ACC112 (cell line): Measurements from ENCODE around the gene SORCS1.

Source experiments
- H2AFZ ChIP-seq: fragments of 200-600 bp; sonication (generic); one replicate; pipeline ENCODE4 v1.6.0; 2017; ENCODE audit warnings: antibody characterized with exemption, low read length; ENCODE audit not compliant: unreplicated experiment
- H3K27ac ChIP-seq: fragments of 200-600 bp; sonication (generic); 2 replicates; pipeline ENCODE4 v1.5.1; 2014; ENCODE audit warnings: low read depth, mild to moderate bottlenecking, antibody characterized with exemption, low read length, moderate library complexity
- H3K27me3 ChIP-seq: fragments of 200-600 bp; sonication (generic); 2 replicates; pipeline ENCODE4 v1.6.1; 2014; ENCODE audit warnings: mild to moderate bottlenecking, antibody characterized with exemption, low read length, moderate library complexity, mixed read lengths; ENCODE audit not compliant: insufficient read depth
- H3K36me3 ChIP-seq: fragments of 200-600 bp; sonication (generic); 2 replicates; pipeline ENCODE4 v1.6.1; 2016; ENCODE audit warnings: mild to moderate bottlenecking, antibody characterized with exemption, low read length, moderate library complexity, mixed read lengths; ENCODE audit not compliant: insufficient read depth
- H3K4me1 ChIP-seq: fragments of 200-600 bp; sonication (generic); one replicate; pipeline ENCODE4 v1.6.1; 2016; ENCODE audit warnings: low read length, mixed read lengths; ENCODE audit not compliant: insufficient read depth, unreplicated experiment, control insufficient read depth
- H3K4me3 ChIP-seq: fragments of 200-600 bp; sonication (generic); 2 replicates; pipeline ENCODE4 v1.5.1; 2014; ENCODE audit warnings: mild to moderate bottlenecking, low read depth, low read length
- H3K79me2 ChIP-seq: fragments of 200-600 bp; sonication (generic); one replicate; pipeline ENCODE4 v1.6.0; 2016; ENCODE audit warnings: low read length; ENCODE audit not compliant: control insufficient read depth, unreplicated experiment, insufficient read depth

Gene SORCS1

DNA sequence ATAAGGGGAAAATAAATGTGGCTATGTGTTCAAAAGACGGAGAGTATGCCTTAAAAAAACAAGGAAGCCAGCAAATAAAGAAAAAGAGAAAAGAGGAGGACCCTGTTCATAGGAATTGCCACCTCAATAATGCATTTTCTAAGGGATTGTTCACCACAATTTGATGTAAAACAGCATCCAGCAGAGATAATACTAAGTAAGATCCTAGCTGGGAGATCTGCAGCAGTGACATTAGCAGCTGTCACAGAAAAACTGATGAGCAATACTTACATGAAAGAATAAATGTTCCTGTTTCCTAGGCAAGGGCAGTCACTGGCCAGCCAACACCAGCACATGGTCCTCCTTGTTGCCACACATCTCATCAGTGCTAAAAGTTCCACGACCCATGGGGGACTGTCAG lies 391.5 kb downstream of the SORCS1 start:
- Histone ChIP-seq H3K79me2 (no peaks in the 10 kb centered on the region), H3K27me3 (no peaks in the 10 kb centered on the region), H3K4me1 (no peaks in the 10 kb centered on the region), H3K36me3 (no peaks in the 10 kb centered on the region), H2AFZ (no peak overlapping the region), H3K27ac (no peak overlapping the region), H3K4me3 (no peak overlapping the region)

DNA sequence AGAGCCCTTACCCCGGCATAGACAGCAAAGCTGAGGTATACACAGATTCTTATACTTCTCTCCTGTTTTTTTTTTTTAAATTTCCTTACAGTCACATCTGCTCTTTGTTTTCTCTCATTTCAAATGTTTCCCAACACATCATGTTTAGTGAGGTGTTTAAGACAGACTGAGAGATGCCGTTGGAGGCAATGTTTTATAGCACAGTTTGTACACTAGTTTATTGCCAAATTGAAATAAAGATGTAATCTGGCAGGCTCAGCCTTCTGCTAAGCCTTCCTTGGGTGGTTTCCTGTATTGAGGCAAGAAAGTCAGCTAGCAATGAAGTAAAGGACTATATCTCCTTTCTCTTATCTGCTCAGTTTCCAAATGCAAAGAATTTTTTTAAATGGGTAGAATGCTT lies 393.4 kb downstream of the SORCS1 start:
- no peaks in the 10 kb centered on the region for H3K27me3 ChIP-seq
- H3K36me3 ChIP-seq: no peaks in the 10 kb centered on the region
- H3K4me3 ChIP-seq: no peak overlapping the region
- H3K4me1 ChIP-seq: no peaks in the 10 kb centered on the region
- no peak overlapping the region for H2AFZ ChIP-seq
- no peaks in the 10 kb centered on the region for H3K79me2 ChIP-seq
- no peak overlapping the region for H3K27ac ChIP-seq

DNA sequence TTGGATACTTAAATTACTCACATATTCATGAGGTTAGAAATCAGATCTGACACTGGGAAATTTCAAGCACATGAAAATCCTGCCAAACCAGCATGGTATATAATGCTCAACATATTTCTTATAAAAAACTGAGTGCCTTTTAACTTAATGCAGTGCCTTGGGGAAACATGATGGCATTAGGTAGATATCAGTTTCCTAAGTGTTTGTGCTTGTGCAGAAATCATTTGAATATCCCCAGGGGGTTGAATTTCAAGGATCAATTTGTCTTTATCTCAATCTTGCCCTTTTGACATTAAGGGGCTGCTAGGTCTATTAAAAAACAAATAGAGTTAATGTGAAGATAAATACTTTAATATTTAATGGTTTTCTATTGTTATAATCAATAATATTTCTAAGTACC lies 396.3 kb downstream of the SORCS1 start:
- Histone ChIP-seq H3K27me3 (no peaks in the 10 kb centered on the region), H3K27ac (no peak overlapping the region), H3K4me3 (no peak overlapping the region), H2AFZ (no peak overlapping the region), H3K36me3 (no peaks in the 10 kb centered on the region), H3K4me1 (no peaks in the 10 kb centered on the region), H3K79me2 (no peaks in the 10 kb centered on the region)

DNA sequence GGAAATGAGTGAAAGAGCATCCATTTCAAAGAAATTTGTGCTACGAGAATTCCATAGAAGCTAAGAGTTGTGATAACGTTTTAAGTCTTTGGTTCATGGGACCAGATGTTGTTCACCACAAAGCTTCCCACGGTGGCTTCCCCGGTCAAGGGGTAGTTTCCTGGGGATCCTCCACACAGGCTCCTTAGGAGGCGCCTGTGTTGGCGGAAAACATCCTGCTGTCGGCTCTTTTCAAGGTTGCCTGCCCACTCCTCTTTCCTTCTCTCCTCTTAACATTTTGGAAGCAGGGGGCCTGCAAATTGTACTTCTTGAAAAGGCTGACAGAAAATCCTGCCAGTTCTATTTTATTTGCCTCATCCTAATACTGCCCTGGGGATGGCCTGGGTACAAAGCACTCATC lies 398.6 kb downstream of the SORCS1 start:
- Histone ChIP-seq H3K4me3 (no peak overlapping the region), H3K27me3 (no peaks in the 10 kb centered on the region), H3K4me1 (no peaks in the 10 kb centered on the region), H3K79me2 (no peaks in the 10 kb centered on the region), H3K27ac (no peak overlapping the region), H2AFZ (no peak overlapping the region), H3K36me3 (no peaks in the 10 kb centered on the region)

DNA sequence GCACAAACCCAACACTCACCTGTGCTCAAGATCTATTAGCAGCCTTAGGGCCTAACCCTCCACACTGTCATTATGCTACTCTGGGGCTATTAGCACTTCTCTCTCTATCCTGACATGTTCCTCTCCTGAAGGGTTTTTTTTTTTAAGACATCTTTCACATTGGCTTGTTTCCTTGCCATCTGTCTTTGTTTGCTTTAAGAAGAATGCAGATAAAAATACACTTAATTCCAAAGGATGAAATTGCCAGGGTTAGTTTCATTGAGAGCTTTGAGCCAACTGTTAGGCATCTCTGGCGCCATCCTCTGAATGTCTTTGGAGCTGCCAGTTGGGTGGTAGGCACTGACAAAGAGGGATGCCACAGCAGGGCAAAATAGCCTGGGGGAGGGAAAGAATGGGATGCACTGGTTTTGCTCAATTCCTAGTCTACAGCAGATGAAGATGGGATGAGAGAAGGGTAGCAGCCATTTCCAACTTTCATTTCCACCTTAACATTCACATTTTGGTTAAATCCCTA lies 399.2 kb downstream of the SORCS1 start:
- H3K27ac ChIP-seq: no peak overlapping the region
- no peaks in the 10 kb centered on the region for H3K4me1 ChIP-seq
- H3K79me2 ChIP-seq: no peaks in the 10 kb centered on the region
- H3K27me3 ChIP-seq: no peaks in the 10 kb centered on the region
- H3K36me3 ChIP-seq: no peaks in the 10 kb centered on the region
- H2AFZ ChIP-seq: no peak overlapping the region
- no peak overlapping the region for H3K4me3 ChIP-seq

DNA sequence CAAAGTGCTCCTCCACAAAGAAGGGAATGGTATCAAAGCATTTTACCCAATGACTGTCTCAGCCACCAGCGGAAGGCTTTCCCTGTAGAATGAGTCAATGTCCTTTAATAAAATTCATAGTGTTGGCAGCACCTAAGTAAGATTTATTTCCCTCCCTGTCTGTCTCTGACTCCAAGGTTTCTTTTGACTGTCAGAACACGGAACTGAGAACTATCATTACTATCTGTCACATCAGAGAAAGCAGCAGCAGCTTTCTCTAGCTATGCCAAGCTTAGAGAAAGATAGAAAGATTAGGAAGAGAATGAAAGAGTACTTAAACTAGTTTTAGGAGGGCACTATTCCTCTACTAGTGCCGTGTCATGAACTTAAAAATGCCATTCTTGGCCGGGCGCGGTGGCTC lies 400.1 kb downstream of the SORCS1 start:
- no peaks in the 10 kb centered on the region for H3K27me3 ChIP-seq

DNA sequence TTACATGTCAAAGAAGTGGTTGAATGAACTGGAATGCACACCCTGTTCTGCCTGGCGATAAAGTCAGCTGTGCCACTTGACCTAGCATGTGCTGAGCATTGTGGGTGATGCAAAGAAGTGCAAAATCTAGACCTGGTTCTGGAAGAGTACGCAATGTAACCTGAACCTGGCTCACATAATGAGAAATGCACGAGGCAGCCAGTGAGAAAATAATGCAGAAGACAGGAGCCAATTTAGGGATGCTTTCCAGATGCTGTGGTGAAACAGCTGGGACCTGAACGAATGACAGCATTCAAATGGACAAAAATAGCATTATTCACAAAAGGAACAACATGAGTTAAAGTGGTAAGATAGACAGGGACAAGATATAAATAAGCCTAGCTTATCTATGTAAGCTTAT lies 402.6 kb downstream of the SORCS1 start:
- Histone ChIP-seq H3K27me3 (no peaks in the 10 kb centered on the region), H3K36me3 (no peaks in the 10 kb centered on the region), H3K4me3 (no peak overlapping the region), H3K27ac (no peak overlapping the region), H3K79me2 (no peaks in the 10 kb centered on the region), H2AFZ (no peak overlapping the region), H3K4me1 (no peaks in the 10 kb centered on the region)

More for the DNA sequence above, 400.1 kb downstream of the SORCS1 start:
- Histone ChIP-seq H3K4me1 (no peaks in the 10 kb centered on the region), H3K27ac (no peak overlapping the region), H3K79me2 (no peaks in the 10 kb centered on the region), H2AFZ (no peak overlapping the region), H3K36me3 (no peaks in the 10 kb centered on the region), H3K4me3 (no peak overlapping the region)

DNA sequence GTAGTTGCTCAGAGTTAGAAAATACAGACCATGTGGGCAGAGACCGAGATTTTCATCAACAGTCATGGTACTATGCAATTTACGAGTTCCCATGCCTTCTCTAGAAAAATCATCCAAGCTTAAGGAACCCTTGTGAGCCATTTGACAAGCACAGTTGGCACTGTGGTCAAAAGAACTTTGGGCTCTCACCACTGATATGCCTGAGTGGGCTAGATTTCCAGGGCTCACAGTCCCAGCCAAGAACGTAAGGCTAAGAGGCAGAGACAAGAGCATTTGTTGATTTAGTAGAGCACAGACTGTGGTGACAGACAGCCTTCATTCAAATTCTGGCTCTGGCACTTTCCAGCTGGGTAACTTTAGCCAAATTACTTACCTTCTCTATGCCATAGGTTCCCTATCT lies 407.0 kb downstream of the SORCS1 start:
- Histone ChIP-seq H3K79me2 (no peaks in the 10 kb centered on the region), H3K4me3 (no peak overlapping the region), H3K27me3 (no peaks in the 10 kb centered on the region), H3K27ac (no peak overlapping the region), H2AFZ (no peak overlapping the region), H3K36me3 (no peaks in the 10 kb centered on the region), H3K4me1 (no peaks in the 10 kb centered on the region)

DNA sequence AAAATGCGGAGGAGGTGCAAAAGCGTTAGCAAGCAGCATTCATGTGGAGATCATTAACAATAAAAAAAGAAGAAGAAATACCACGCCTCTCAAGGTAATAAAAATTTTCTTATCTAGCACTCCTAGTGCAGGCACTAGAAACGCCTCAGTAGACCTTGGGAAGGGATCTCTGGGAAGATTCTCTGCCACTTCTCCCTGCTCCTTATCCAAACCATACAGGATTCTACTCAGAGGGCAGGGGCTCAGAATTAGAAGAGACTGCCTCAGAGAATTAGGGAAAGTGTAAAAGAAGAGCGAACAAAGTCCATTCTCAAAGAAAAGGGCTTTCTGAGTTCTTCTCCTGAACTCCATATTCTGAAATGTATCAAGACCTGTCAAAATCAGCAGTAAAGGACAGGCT lies 413.4 kb downstream of the SORCS1 start:
- H3K79me2 ChIP-seq: no peaks in the 10 kb centered on the region
- H3K27ac ChIP-seq: no peak overlapping the region
- H3K4me1 ChIP-seq: no peaks in the 10 kb centered on the region

DNA sequence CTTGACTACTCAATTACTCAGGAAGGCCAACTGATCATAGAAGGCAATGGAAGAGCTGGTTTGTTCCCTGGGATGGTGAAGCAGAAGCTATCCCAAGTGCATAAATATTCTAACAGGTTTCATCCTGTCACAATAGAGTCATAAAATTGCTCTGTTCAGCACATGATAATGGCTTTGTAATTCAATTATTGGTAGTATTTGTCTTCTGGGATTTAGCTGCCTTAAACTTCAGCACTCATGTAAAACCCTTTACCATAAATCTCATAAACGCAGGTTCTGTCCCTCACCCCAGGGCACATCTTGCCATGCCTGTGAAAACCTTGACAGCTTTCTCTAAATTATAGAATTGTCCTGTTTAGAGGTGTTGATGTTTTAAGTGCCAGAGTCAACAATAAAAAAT lies 417.6 kb downstream of the SORCS1 start:
- H2AFZ ChIP-seq: no peak overlapping the region

More for the DNA sequence above, 413.4 kb downstream of the SORCS1 start:
- no peaks in the 10 kb centered on the region for H3K36me3 ChIP-seq
- no peak overlapping the region for H2AFZ ChIP-seq
- H3K27me3 ChIP-seq: no peaks in the 10 kb centered on the region
- no peak overlapping the region for H3K4me3 ChIP-seq

DNA sequence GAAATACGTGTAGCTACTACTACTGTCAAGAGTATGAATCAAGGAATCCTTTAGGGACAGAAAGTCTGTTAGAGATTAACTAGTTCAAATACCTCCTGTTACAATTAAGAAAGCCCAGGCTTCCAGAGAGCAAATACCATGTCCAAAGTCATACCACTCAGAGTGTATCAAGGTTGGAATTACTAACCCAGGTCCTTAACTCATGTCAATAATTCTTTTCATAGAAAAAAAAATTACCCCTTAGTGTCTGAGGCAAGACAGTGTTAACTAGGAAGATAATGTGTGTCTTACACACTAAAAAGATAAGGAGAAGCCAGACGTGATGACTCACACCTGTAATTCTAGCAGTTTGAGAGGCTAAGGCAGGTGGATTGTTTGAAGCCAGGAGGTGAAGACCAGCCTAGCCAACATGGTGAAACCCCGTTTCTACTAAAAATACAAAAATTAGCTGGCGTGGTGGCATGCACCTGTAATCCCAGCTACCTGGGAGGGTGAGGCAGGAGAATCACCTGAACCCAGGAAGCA lies 423.4 kb downstream of the SORCS1 start:
- Histone ChIP-seq H3K4me1 (no peaks in the 10 kb centered on the region), H2AFZ (no peak overlapping the region), H3K79me2 (no peaks in the 10 kb centered on the region), H3K27me3 (no peaks in the 10 kb centered on the region), H3K27ac (no peak overlapping the region), H3K4me3 (no peak overlapping the region), H3K36me3 (no peaks in the 10 kb centered on the region)

More for the DNA sequence above, 417.6 kb downstream of the SORCS1 start:
- Histone ChIP-seq H3K27ac (no peak overlapping the region), H3K4me1 (no peaks in the 10 kb centered on the region), H3K27me3 (no peaks in the 10 kb centered on the region), H3K36me3 (no peaks in the 10 kb centered on the region), H3K79me2 (no peaks in the 10 kb centered on the region), H3K4me3 (no peak overlapping the region)
